Neural cell (in vitro differentiated cells): ENCODE data around the gene NASP. TPM values are rescaled to one million over a fixed set of nuclear protein-coding genes. Genes with fewer than 3 reads are reported as not detected.

Source experiments
- H2AFZ ChIP-seq: fragments of 200-600, 300-800 bp; sonication (generic), shearing (Covaris generic); 2 replicates; pipeline ENCODE4 v1.6.0; 2014; ENCODE audit warnings: low read depth, mild to moderate bottlenecking, antibody characterized with exemption, low read length, moderate library complexity
- H3F3A ChIP-seq: fragments of 200-600 bp; shearing (Covaris generic); 2 replicates; pipeline ENCODE4 v1.6.1; 2016; ENCODE audit warnings: mild to moderate bottlenecking, moderate library complexity, mixed read lengths, antibody characterized with exemption, low read length; ENCODE audit not compliant: insufficient read depth, poor library complexity, severe bottlenecking
- H3K27ac ChIP-seq: fragments of 200-600, 300-800 bp; sonication (generic), shearing (Covaris generic); 2 replicates; pipeline ENCODE4 v1.5.1; 2014; ENCODE audit warnings: mild to moderate bottlenecking, low read length, moderate library complexity
- H3K27me3 ChIP-seq: fragments of 300-800, 200-600 bp; sonication (generic), shearing (Covaris generic); 2 replicates; pipeline ENCODE4 v1.6.0; 2014; ENCODE audit warnings: mild to moderate bottlenecking, low read depth, low read length, moderate library complexity; ENCODE audit not compliant: insufficient read depth
- H3K36me3 ChIP-seq: fragments of 300-800, 200-600 bp; sonication (generic), shearing (Covaris generic); 2 replicates; pipeline ENCODE4 v1.5.1; 2014; ENCODE audit warnings: mild to moderate bottlenecking, antibody characterized with exemption, low read length, moderate library complexity; ENCODE audit not compliant: insufficient read depth
- H3K4me2 ChIP-seq: fragments of 300-800, 200-600 bp; sonication (generic), shearing (Covaris generic); 2 replicates; pipeline ENCODE4 v1.6.0; 2014; ENCODE audit warnings: mild to moderate bottlenecking, low read length
- H3K4me3 ChIP-seq: fragments of 300-800, 200-600 bp; sonication (generic), shearing (Covaris generic); 2 replicates; pipeline ENCODE4 v1.5.1; 2014; ENCODE audit warnings: mild to moderate bottlenecking, low read length, moderate library complexity
- H3K79me2 ChIP-seq: fragments of 200-600 bp; shearing (Covaris generic); replicated peaks from 2 replicates; pipeline ENCODE4 v1.6.0; 2014; ENCODE audit warnings: mild to moderate bottlenecking, low read length, moderate library complexity; ENCODE audit not compliant: insufficient read depth
- H3K9ac ChIP-seq: fragments of 300-800, 200-600 bp; sonication (generic), shearing (Covaris generic); 2 replicates; pipeline ENCODE4 v1.6.1; 2016; ENCODE audit warnings: mild to moderate bottlenecking, low read length, mixed read lengths
- H3K9me2 ChIP-seq: fragments of 200-600 bp; shearing (Covaris generic); 2 replicates; pipeline ENCODE4 v1.6.1; 2016; ENCODE audit warnings: mild to moderate bottlenecking, low read length, mixed read lengths; ENCODE audit not compliant: insufficient read depth
- H3K9me3 ChIP-seq: fragments of 200-600, 300-800 bp; sonication (generic), shearing (Covaris generic); 2 replicates; pipeline ENCODE4 v1.6.1; 2016; ENCODE audit warnings: mild to moderate bottlenecking, mixed run types, low read length, moderate library complexity, mixed read lengths
- H4K20me1 ChIP-seq: fragments of 200-600 bp; shearing (Covaris generic); 2 replicates; pipeline ENCODE4 v1.6.1; 2016; ENCODE audit warnings: mild to moderate bottlenecking, mixed run types; ENCODE audit not compliant: insufficient read depth
- EP300 ChIP-seq: fragments of 450-650 bp; conservative IDR thresholded peaks from 2 replicates; pipeline ENCODE4 v1.6.1; 2014; ENCODE audit warnings: antibody characterized with exemption, mild to moderate bottlenecking, moderate library complexity; ENCODE audit not compliant: poor library complexity, severe bottlenecking
- EZH2 ChIP-seq: fragments of 200-600, 300-800 bp; shearing (Covaris generic), sonication (generic); IDR thresholded peaks from 2 replicates; pipeline ENCODE4 v1.6.1; 2014; ENCODE audit warnings: antibody characterized with exemption, low read length, borderline replicate concordance, mild to moderate bottlenecking; ENCODE audit not compliant: insufficient read depth, poor library complexity, severe bottlenecking
- MXI1 ChIP-seq: fragments of 450-650 bp; conservative IDR thresholded peaks from 2 replicates; pipeline ENCODE4 v1.6.1; 2014; ENCODE audit warnings: antibody characterized with exemption, mild to moderate bottlenecking; ENCODE audit not compliant: poor library complexity, severe bottlenecking
- POLR2AphosphoS5 ChIP-seq: IDR thresholded peaks from 2 replicates; pipeline ENCODE4 v1.6.1; 2012
- RAD21 ChIP-seq: fragments of 450-650 bp; conservative IDR thresholded peaks from 2 replicates; pipeline ENCODE4 v1.6.1; 2014; ENCODE audit warnings: antibody characterized with exemption, mild to moderate bottlenecking, moderate library complexity
- SMC3 ChIP-seq: fragments of 450-650 bp; conservative IDR thresholded peaks from 2 replicates; pipeline ENCODE4 v1.6.1; 2014; ENCODE audit warnings: antibody characterized with exemption, mild to moderate bottlenecking, moderate library complexity; ENCODE audit not compliant: poor library complexity
- TAF1 ChIP-seq: IDR thresholded peaks from 2 replicates; pipeline ENCODE4 v1.6.1; 2012; ENCODE audit warnings: low read depth
- polyA plus RNA-seq: library from polyadenylated mRNA; depleted of rRNA; stranded (reverse); fragments of >200 nt; gene quantifications from 2 replicates; pipeline ENCODE4 v1.2.3, GENCODE V29; 2014
- TF ChIP-seq, protein P1 (sequence below): IDR thresholded peaks from 2 replicates; pipeline ENCODE4 v1.6.1; 2012; ENCODE audit warnings: borderline replicate concordance
- TF ChIP-seq, protein P2 (sequence below): fragments of 450-650 bp; IDR thresholded peaks from 2 replicates; pipeline ENCODE4 v1.5.1; 2014; ENCODE audit warnings: antibody characterized with exemption, mild to moderate bottlenecking, moderate library complexity; ENCODE audit not compliant: poor library complexity, severe bottlenecking

Gene NASP
- polyA plus RNA-seq, 1 donor from 2014 or later: 177 TPM

DNA sequence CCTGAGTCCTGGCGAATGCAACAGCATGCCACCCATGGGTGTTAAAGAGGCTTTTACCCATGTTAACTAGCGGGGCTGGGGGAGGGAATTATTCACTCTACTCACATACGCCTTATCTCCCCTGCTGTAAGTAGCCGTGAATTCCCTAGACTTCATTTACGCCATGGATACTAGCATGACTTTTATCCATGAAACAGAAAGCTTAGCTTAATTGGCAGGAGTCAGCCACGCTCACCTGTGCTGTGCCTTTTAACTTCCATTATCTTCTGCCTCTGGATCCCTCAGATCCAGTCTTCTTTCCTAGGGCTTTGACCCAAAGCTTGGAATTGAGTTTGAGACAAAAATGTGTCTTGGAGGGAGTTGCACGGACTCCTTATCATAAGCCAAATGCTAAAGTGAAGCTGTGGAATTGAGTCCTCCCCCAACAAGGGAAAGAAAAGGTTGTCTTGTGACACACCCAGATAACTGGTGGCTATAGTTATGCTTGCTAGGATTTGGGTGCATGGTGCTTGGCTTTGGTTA lies 9.7 kb upstream of the NASP start:
- Histone ChIP-seq H3K79me2 (no peaks in the 10 kb centered on the region), H3K4me3 (no peak overlapping the region), H3F3A (no peaks in the 10 kb centered on the region), H3K36me3 (no peaks in the 10 kb centered on the region), H3K9me3 (no peaks in the 10 kb centered on the region), H3K27ac (no peak overlapping the region), H3K27me3 (no peaks in the 10 kb centered on the region), H4K20me1 (no peaks in the 10 kb centered on the region), H3K9ac (no peak overlapping the region), H3K4me2 (no peak overlapping the region), H2AFZ (no peak overlapping the region), H3K9me2 (no peaks in the 10 kb centered on the region)
- TF ChIP-seq SMC3 (no peak), POLR2AphosphoS5 (no peak), MXI1 (no peak), TAF1 (no peak), RAD21 (no peak), EP300 (no peak), EZH2 (no peak)
- TF ChIP-seq, protein P1, sequence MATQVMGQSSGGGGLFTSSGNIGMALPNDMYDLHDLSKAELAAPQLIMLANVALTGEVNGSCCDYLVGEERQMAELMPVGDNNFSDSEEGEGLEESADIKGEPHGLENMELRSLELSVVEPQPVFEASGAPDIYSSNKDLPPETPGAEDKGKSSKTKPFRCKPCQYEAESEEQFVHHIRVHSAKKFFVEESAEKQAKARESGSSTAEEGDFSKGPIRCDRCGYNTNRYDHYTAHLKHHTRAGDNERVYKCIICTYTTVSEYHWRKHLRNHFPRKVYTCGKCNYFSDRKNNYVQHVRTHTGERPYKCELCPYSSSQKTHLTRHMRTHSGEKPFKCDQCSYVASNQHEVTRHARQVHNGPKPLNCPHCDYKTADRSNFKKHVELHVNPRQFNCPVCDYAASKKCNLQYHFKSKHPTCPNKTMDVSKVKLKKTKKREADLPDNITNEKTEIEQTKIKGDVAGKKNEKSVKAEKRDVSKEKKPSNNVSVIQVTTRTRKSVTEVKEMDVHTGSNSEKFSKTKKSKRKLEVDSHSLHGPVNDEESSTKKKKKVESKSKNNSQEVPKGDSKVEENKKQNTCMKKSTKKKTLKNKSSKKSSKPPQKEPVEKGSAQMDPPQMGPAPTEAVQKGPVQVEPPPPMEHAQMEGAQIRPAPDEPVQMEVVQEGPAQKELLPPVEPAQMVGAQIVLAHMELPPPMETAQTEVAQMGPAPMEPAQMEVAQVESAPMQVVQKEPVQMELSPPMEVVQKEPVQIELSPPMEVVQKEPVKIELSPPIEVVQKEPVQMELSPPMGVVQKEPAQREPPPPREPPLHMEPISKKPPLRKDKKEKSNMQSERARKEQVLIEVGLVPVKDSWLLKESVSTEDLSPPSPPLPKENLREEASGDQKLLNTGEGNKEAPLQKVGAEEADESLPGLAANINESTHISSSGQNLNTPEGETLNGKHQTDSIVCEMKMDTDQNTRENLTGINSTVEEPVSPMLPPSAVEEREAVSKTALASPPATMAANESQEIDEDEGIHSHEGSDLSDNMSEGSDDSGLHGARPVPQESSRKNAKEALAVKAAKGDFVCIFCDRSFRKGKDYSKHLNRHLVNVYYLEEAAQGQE: no peak
- TF ChIP-seq, protein P2, sequence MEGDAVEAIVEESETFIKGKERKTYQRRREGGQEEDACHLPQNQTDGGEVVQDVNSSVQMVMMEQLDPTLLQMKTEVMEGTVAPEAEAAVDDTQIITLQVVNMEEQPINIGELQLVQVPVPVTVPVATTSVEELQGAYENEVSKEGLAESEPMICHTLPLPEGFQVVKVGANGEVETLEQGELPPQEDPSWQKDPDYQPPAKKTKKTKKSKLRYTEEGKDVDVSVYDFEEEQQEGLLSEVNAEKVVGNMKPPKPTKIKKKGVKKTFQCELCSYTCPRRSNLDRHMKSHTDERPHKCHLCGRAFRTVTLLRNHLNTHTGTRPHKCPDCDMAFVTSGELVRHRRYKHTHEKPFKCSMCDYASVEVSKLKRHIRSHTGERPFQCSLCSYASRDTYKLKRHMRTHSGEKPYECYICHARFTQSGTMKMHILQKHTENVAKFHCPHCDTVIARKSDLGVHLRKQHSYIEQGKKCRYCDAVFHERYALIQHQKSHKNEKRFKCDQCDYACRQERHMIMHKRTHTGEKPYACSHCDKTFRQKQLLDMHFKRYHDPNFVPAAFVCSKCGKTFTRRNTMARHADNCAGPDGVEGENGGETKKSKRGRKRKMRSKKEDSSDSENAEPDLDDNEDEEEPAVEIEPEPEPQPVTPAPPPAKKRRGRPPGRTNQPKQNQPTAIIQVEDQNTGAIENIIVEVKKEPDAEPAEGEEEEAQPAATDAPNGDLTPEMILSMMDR: no peak

DNA sequence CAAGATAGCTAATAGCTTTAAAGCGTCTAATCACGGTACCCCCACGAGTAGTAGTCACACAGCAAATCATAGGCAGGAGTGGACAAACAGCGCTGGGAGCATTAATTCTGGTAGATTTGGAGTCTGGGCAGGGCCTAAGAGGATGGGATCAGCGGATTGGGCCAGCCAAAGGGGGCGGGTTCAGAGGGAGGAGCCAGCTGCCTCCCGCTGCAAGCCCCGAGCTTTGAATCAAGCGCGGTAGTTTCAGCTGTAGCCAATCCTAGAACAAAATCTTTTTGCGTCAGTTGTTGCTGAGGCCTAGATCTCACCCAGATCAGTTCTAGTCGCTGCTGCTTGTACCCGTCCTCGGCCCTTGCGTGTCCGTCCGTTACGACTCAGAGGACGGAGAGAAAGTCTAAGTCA lies 576 bp upstream of the NASP start:
- peak overlapping the region; percentile 93 for H3K27ac ChIP-seq

More for the DNA sequence above, 576 bp upstream of the NASP start:
- peak overlapping the region; percentile 86 for H3K4me3 ChIP-seq
- H3F3A ChIP-seq: no peaks in the 10 kb centered on the region
- TF ChIP-seq, protein P2: no peak
- no peak for TF ChIP-seq EP300
- TF ChIP-seq RAD21: no peak
- TF ChIP-seq TAF1: no peak
- no peak for TF ChIP-seq POLR2AphosphoS5
- no peak for TF ChIP-seq MXI1
- no peak for TF ChIP-seq SMC3
- TF ChIP-seq, protein P1: no peak
- no peak for TF ChIP-seq EZH2
- no peaks in the 10 kb centered on the region for H3K9me3 ChIP-seq
- peaks cover 2% of the 10 kb centered on the region for H4K20me1 ChIP-seq
- no peaks in the 10 kb centered on the region for H3K36me3 ChIP-seq
- H3K9me2 ChIP-seq: no peaks in the 10 kb centered on the region
- peak overlapping the region; percentile 99 for H2AFZ ChIP-seq
- H3K79me2 ChIP-seq: peaks cover 25% of the 10 kb centered on the region
- peak overlapping the region; percentile 72 for H3K4me2 ChIP-seq
- peak overlapping the region; percentile 96 for H3K9ac ChIP-seq
- no peaks in the 10 kb centered on the region for H3K27me3 ChIP-seq
